NCI-H748 treated with DMSO at 0.1 percent for 48 hours (cell line): ENCODE measurements around the gene KLHDC8B.

Experiments used
- DNase-seq: peaks from one replicate; lab custom pipeline; 2025; lab: John Stamatoyannopoulos, UW

KLHDC8B gene

DNA sequence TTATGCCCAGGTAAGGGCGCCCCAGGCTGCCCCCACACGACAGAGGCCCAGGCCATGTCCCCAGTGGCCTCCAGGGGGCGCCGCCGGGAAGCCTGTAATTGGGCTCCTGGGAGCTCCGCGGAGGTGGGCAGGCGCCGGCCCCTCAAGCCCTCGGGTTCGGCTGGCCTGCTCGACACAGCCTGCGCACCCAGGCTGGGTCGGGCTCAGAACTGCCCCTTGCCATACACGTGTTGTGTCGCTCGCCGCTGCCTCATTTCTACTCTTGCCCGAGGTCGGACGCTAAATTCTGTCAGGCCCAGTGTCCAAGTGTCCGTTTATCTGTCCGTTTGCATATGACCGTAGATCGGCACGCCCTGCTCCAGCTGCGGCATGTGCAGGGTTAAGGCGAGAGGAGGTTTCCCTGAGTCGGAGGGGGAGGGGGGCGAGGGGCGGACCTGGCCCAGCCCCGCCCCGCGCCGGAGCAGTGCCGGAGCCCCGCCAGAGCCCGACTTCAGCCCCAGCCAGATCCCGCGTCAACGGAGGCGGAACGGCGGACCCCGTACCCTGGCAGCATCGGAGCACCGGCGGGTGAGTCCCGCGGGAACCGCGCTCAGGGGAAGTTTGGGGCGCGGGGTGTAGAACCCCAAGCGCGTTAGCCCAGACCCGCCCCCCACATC lies at the start of gene KLHDC8B:
KLHDC8B (plus strand) TSS at position 480 of the 656 bp plus-strand sequence. CDS start 1,172 bp downstream, outside the sequence.
- peak; percentile 65 for DNase-seq

DNA sequence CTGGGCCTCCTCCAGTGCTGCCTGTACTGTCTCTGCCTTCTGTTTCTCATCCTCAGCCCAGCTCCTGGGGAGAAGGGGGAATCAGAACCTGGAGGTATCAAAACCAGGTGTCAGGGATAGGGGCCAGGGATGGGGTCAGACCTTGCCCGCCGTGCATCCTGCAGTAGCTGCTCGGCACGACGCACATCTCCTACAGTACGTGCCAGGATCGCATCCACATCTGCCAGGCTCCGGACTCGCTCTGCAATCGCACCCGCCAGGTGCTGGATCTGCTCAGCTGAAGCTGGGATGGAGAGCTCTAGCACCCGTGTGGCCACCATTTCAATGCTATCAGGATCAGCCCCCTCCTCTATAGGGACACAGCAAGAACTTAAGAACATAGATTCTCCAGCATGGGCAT lies 49.4 kb upstream of the KLHDC8B start:
- DNase-seq: no peak

DNA sequence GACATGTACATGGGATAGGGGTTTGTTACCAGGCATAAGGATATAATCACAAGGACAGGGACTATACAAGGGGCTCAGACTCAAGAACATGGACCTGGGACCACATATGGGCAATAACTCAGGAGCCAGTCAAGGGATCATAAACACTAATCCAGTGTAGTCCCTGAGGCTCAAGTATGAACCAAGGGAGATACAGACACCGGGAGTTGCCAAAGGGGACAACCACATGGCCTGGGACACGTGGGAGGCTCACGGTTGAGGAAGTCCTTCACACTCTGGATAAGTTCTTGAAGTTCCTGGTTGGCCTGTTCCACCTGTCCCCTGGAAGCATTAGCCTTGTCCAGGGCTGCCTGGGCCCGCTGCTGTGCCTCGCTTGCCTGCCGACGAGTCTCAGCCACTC lies 48.9 kb upstream of the KLHDC8B start:
- DNase-seq: no peak

DNA sequence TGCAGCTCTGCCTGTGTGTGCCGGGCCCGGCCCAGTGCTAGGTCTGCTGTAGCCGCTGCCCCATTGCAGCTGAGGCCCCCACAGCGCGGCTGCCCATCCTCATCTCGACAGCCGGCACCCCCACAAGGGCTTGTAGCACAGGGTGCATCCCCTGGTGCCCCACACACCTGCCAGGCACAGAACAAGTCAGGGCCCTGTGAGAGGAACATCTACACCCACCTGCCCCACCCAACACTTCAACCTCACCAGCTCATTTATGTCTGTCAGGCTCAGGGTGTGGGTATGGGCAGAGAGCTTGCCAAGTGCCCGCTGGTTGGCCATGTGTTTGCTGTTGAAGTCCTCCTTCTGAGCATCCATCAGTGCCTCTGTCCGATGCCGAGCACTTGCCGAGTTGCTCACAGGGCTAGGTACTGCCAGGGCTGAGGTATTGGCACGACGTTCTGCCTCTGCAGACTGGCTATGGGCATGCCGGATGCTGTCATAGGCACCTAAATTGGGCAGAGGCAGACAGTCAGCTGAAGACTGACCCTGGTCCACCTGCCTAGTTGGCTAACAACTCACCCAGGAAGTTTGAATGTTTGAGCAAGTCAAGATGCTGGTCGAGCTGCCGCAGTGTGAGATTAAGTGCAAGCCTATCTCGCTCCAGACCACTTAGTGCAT lies 48.4 kb upstream of the KLHDC8B start:
- no peak for DNase-seq

DNA sequence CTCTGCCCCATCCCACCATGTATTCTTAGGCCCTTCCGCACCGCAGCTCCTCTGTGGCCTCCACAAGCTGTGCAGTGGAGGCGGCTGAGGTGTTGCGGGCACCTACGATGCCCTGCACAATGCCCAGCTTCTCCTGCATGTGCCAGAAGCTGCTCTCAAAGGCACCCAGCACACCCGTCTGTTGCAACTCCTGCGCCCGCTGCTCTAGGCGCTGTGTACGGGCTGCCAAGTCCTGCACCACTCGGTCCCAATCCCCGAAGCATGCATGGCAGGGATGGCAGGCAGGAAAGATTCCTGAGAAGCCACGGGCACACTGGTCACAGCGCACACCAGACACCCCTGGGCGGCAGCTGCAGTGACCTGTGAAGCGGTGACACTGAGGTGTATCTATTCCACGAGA lies 47.7 kb upstream of the KLHDC8B start:
- no peak for DNase-seq

DNA sequence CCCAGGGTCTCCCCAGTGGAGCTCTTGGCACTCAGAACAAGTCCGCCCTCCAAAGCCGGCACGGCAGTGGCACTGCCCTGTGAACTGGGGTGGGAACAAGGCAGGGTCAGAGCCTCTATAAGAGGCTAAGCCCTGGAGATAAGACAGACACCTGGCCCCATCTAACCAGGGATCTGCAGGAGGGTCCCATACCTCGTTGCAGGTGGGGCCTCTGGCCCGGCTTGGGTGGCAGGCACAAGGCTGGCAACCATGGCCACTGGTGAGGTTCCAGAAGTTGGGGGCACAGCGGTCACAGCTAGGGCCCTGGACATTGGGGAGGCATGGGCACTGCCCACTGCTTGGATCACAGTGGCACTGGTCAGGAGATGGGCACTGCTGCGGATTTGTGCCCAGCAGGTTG lies 47.2 kb upstream of the KLHDC8B start:
- no peak for DNase-seq

DNA sequence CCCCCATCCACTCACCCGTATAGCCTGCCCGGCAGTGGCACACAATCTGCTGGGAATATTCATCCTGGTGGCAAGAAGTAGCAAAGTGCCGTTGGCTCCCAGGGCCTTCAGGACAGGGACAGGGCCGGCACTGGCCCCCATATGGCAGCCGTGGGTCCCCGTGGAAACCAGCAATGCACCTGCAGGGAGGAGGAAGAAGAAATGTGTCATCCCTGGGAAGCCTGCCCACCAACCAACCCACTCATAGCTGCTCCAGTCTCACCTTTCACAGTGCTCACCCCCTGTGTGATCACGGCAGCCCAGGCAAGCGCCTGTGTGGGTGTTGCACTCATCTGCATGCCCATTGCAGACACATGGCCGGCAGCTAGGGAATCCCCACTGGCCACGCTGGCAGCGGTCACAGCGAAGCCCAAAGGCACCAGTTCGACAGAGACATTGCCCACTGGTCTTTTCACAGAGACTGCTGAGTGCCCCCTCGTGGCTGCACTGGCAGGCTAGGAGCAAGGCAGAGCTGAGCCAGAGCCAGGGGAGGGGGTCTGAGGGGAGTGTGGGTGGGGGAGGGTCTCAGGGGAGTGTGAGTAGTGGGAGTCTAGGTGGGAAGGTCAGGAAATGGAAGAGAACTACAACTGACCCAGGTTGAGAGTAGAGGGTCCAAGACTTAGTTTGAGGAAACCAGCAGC lies 46.3 kb upstream of the KLHDC8B start:
- DNase-seq: no peak

DNA sequence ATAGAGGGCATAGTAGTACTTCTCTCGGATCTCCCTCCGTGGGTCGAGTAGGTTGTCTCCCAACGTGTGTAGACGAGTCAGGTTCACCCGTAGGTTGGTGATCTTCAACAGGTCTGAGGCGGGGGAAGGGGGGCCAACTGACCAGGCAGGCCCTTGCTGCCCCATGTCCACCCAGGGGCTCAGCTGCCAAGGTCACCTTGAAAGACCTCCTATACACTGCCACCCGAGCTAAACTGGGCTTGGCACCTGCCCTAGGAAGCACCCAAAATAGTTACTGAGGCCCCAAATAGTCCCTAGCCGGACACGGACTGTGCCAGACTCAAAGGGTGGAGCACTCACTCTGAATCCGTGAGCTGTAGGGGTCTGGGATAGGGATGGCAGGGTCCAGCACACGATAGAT lies 40.4 kb upstream of the KLHDC8B start:
- DNase-seq: no peak

DNA sequence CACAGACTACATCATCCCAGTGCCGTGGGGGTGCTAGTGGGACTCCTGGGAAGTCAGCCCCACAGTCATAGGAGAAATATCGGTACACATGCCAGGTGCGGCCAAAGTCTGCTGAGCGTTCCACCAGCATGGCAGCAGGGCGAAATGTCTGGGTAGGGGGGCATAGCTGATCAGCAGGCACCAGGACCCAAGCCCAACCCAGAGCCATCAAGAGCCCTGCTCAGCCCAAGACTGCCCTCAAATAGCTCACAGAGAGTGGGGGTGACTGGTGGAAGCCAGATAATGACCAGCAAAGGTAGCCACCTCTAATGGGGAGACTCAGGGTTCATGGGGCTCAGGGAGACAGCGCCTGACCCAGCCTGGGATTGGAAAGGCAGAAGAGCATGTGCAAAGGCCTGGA lies 39.8 kb upstream of the KLHDC8B start:
- no peak for DNase-seq

DNA sequence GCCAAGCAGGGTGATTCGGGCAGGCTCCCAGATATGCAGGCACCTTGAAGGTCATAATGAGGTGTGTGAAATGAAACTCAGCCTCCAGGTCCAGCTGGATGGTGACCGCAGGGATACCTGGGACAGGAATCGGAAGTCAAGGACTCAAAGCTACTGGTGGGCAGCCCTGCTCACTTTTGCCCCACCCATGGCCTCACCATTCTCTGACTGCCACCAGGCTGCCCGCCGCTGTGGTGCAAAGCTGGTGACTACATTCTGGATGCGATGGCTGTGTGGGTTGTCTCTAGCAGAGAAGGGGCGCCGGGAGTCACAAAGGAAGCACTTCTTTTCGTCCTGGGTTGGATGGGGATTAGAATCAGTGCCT lies 39.3 kb upstream of the KLHDC8B start:
- no peak for DNase-seq

DNA sequence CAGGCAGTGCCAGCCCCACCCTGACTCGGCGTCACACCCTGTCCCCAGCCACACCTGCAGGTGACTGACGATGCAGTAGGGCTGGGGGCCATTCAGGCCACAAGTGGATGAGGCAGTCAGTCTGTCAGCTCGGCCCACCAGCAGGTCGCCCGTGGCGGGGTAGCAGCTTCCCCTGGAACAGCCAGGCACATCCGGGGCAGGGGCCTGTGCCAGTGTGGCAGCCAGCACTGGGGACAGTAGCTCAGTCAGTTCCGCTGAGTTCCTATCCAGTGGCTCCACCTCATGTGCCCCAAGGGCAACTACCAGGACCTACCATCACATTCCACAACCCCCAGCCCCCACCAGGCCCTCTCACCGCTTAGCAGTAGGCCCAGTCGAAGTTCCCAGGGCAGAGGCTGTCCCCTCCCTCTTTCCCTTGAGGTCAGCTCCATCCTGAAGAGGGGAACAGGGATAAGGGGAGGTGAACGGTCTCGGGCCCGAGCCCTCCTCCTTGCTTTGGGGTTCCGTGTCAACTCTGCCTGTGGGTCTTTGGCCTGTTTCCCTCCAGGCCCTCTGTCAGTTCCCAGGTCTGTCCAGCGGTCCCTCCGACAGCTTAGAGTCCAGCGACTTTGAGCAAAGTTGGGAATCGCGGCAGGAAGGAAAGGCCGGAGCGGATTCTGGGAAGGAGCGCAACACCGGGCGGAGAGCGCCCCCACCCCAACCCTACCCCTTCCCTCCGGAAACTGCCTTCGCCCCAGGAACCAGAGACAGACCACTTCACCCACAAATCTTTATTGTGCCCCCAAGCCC lies 38.8 kb upstream of the KLHDC8B start, which contains the start of gene LAMB2:
LAMB2 (minus strand) TSS at position 614 of the 789 bp plus-strand sequence; CDS start at position 431, 183 bp downstream.
- DNase-seq: no peak

DNA sequence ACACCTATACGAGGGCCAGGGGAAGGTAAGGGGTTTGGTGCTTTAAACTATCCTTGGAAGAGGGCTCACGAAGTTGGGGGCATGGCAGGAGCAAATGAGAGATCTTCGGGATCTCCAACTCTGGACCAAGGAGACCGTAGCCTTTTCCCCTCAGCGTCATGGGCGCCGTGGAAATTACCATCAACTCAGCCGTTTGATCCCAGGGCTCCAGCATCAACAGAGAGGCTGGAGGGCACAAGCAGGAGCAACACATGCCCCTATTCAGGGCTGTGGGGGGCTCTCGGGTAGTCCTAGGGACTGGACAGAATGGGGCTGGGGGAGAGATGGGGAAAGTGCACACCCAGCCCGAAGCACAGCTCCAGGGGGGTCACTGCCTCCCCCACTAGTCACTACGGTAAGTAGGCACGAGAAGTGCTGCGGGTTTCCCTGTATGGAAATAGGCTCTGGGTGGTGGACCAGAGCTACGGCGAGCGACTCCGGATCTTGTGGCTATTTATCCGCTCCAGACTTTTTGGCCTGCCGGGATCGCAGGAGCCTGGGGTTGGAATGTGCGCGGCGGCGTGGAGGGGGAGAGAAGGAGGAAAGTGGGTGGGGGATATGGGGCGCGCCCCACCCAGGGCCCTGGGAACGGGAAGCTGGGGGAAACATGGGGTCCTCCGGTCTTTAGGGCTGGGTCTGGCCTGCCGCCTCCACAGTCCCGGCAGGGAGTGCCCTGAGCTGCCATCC lies 38.0 kb upstream of the KLHDC8B start:
- DNase-seq: no peak

DNA sequence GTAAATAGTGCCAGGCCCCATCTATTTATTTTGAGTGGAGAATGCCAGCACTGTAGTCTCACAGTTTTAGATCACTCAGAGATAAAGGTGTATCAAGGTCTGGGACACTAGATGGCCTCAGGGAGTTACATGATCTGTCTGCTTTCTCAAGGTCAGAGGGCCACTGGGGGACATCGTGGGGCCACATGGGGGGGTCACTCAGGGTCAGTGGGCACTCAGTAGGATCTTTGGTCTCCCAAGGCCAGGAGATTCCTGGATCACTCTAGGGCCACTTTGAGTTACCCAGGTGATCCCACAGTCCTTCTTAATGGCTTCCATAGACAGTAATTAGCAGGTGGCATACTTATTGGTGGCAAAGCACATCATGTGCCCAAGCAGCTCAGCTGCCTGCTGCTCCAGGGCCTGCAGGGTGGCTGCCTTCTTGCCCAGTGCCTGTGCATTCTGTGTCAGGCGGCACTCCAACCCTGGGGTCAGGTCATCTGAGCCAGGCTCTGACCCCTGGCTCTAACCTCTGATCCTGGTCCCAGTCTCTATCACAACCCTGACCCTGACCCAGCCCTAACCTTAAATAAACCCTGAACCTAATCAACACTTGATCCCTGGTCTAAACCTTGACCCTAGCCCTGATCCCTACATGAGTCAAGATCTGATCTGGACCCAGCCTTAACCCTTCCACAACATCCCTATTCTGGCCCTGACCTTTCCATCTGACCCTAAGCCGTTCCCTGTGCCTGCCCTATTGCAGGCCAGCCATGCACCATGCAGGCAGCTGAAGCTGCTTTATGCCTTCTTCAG lies 36.7 kb upstream of the KLHDC8B start:
- no peak for DNase-seq

DNA sequence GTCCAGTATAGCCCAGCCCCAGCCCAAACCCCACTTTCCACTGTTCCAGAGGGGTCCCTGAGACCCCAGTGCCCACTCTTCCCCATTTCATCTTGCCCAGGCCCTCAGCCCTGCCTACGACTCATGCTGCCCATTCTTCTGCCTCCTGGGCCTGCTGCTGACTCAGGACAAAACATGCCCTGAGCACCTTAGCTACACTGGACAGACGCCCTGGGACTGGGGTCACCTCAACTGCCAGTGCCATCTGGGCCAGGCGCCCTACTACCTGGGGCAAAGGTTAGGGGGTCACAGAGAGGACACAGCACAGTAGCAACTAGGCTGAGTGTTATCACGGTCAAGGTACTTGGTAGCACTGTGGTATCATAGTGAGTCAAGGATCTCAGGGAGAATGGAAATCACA lies 35.9 kb upstream of the KLHDC8B start:
- no peak for DNase-seq

DNA sequence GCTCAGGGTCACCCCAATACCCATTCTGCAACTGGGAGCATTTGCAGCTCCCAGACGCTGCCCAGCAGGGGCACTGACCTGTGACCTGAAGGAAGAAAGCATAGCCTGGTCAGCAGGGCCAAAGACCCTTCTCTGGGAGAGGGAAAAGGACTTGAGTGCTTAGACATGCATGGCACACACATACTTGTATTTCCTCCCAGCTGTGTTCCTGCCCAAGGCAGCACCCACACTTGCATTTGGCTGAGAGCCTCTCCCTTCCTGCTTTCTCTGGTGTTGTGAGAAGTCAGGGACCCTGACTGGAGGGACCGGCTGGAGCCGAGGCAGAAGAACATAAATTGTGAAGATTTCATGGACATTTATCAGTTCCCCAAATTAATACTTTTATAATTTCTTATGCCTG lies 31.3 kb upstream of the KLHDC8B start:
- DNase-seq: no peak

DNA sequence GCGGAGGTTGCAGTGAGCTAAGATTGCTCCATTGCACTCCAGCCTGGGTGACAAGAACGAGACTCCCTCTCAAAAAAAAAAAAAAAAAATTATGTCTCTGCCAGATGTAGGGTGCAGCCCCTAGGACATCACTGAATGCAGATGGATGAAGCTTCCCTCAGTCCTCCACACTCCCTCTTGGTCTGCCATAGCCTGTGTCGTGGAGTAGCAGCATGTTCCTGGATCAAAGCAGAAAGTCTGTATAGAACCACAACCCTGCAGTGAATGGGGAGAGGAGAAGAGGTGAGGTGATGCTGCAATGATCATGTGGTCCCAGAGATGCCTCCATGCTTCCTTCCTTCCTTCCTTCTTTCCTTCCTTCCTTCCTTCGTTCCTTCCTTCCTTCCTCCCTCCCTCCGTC lies 23.2 kb upstream of the KLHDC8B start:
- DNase-seq: no peak

DNA sequence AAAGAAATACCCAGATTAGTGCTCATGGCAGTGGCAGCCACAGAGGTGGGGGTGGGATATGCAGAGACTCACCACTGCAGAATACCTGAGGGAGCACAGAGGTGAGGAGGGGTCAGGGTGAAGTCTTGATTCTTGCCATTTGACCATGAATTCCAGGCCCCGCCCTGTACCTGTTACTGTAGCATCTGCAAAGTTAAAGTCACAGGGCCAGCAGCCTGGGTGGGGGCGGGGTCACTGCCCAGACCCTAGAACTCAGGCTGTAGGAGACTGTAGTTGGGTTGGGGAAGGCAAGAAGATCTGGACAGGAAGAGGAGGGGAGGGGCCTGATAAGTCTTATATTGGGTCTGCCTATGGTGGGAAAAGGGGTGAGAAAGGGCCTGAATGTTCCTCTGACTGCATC lies 19.8 kb upstream of the KLHDC8B start:
- DNase-seq: no peak

DNA sequence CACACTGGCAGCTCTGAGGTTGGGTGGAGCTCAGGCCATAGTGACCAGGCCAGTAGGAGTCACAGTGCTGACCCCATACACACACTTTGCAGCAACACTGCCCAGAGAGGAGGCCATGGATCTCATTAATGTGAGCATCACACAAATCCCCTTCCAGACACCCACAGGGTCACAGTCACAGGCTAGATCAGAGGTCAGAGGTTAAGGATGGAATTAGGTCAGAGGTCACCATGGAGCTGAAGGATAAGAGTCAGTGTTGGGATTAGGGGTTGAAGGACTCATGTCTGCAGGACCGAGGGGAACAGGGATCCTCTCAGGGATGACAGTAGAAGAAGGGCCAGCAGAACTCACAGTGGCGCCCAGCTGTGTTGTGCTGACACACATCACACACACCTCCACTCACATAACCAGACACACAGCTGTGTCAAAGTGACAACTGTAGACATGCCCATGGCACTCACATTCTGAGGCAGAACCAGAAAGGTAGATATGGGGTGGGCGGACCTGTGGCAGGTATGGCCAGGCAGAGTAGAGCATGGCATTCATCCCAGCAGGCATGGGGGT lies 18.0 kb upstream of the KLHDC8B start:
- DNase-seq: no peak

DNA sequence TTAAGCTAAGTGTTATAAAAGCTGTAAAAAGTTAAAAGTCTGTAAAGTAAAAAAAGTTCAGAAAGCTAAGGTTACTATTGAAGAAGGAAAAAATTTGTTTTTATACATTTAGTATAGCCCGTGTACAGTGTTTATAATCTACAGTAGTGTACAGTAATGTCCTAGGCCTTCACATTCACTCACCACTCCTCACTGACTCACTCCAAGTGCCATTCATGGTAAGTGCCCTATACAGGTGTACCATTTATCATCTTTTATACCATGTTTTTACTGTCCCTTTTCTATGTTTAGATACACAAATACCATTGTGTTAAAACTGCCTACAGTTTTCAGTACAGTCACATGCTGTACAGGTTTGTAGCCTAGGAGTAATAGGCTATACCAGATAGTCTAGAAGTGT lies 14.1 kb upstream of the KLHDC8B start:
- no peak for DNase-seq

DNA sequence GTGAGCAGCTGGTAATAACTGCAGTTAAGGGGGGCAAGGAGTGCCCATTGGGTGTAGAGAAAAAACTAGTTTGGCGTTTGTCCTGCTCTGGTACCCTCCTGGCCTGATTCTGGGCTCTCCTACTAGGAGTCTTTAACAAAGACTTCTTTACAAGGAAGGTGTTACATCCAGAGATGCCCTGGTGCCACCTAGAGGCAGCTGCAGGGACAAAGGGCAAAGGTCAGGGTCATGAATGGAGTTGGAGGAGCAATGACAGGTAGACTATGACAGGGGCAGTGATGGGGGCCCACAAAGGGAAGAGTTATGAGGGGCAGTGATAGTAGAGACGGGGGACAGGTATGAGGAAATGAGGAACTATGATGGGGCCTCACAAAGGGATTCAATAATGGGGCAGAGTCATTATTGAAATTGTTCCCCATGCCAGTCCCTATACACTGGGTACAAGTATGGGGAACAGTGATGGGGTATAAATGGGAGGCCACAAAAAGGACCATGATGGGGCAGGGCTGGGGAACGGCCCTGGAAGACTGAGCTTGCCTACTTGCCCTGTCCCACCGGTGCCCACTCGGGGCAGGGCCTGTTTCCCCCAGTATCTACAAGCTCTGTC lies 13.2 kb upstream of the KLHDC8B start:
- DNase-seq: peak; percentile 1
